Panc1 (cell line): ENCODE data around the gene SCAF4. TPM values are rescaled to one million over a fixed set of nuclear protein-coding genes. Genes with fewer than 3 reads are reported as not detected.

ENCODE experiments used
- ATAC-seq: fragments of 200-7000 bp; cut with Tn5 transposase; 2 replicates; pipeline ENCODE4 v1.9.1; 2020; ENCODE audit warnings: mild to moderate bottlenecking, moderate library complexity
- BruUV-seq: library from RNA; stranded (reverse); fragments of 400-500 nt; replicated peaks from 2 replicates; lab custom pipeline; 2021; lab: Mats Ljungman, UMichigan
- CTCF ChIA-PET: fragments of 300-600 bp; sonication (Branson Sonifier 250); formaldehyde crosslinking; loops from one replicate; lab custom pipeline; 2022; ENCODE audit warnings: antibody characterized with exemption; lab: Charles Lee
- POLR2A ChIA-PET: fragments of 300-600 bp; sonication (Branson Sonifier 250); formaldehyde crosslinking; loops from one replicate; lab custom pipeline; 2022; ENCODE audit warnings: antibody characterized with exemption; lab: Charles Lee
- DNase-seq: peaks from one replicate; pipeline ENCODE4 v3.0.0-alpha.2; 2010; ENCODE audit warnings: low read depth, low spot score
- H3K27ac ChIP-seq: 2 replicates; pipeline ENCODE4 v1.5.1; 2011; ENCODE audit warnings: mild to moderate bottlenecking, low read length, inconsistent platforms
- H3K27me3 ChIP-seq: fragments of 200-500 bp; sonication (Bioruptor generic); 2 replicates; pipeline ENCODE4 v1.6.0; 2014; ENCODE audit warnings: low read length, inconsistent platforms; ENCODE audit not compliant: control insufficient read depth, insufficient read depth
- H3K36me3 ChIP-seq: fragments of 200-500 bp; sonication (Bioruptor generic); 2 replicates; pipeline ENCODE4 v1.5.1; 2014; ENCODE audit warnings: inconsistent platforms, mild to moderate bottlenecking, low read length, moderate library complexity; ENCODE audit not compliant: control insufficient read depth, insufficient read depth
- H3K4me1 ChIP-seq: 2 replicates; pipeline ENCODE4 v1.5.1; 2011; ENCODE audit warnings: inconsistent platforms, mild to moderate bottlenecking, low read length, moderate library complexity; ENCODE audit not compliant: control insufficient read depth, insufficient read depth
- H3K4me3 ChIP-seq, 2 experiments: 2 replicates each; pipeline ENCODE4 v1.5.1; 2011 to 2012; ENCODE audit warnings: low read depth in 2 of 2, low read length in 2 of 2, mild to moderate bottlenecking in 2 of 2, inconsistent platforms in 1 of 2, moderate library complexity in 1 of 2
- H3K9me3 ChIP-seq: fragments of 200-500 bp; sonication (Bioruptor generic); 2 replicates; pipeline ENCODE4 v1.5.1; 2014; ENCODE audit warnings: low read depth, mild to moderate bottlenecking, inconsistent platforms, low read length, moderate library complexity; ENCODE audit not compliant: control insufficient read depth, insufficient read depth
- CTCF ChIP-seq: fragments of 450-650 bp; IDR thresholded peaks from 2 replicates; pipeline ENCODE4 v1.5.1; 2017; ENCODE audit warnings: mild to moderate bottlenecking
- POLR2AphosphoS5 ChIP-seq: IDR thresholded peaks from 2 replicates; pipeline ENCODE4 v1.6.1; 2012; ENCODE audit warnings: mild to moderate bottlenecking, low read depth, low read length, moderate library complexity
- REST ChIP-seq, 2 experiments: IDR thresholded peaks; 2 replicates each; pipeline ENCODE4 v1.6.1; 2011 to 2012; ENCODE audit warnings: low read depth in 2 of 2, control low read depth in 1 of 2, low read length in 1 of 2, mild to moderate bottlenecking in 1 of 2, moderate library complexity in 1 of 2; ENCODE audit not compliant: insufficient read depth in 1 of 2
- SIN3A ChIP-seq: IDR thresholded peaks from 2 replicates; pipeline ENCODE4 v1.6.1; 2012; ENCODE audit warnings: low read depth, mild to moderate bottlenecking, low read length, moderate library complexity, borderline replicate concordance; ENCODE audit not compliant: insufficient read depth
- TCF7L2 ChIP-seq: IDR thresholded peaks from 2 replicates; pipeline ENCODE4 v1.6.1; 2011; ENCODE audit warnings: mild to moderate bottlenecking, low read depth, low read length, inconsistent platforms
- in situ Hi-C: cut with HindIII; loops from 2 replicates; pipeline ENCODE4 v1.10.0; 2016; ENCODE audit warnings: low sequenced_read_pairs, low pct_unique_long_range_greater_than_20kb
- intact Hi-C: fragments of 100-400 bp; cut with micrococcal nuclease; formaldehyde crosslinking; loops from one replicate; pipeline ENCODE4 v1.10.0; 2022; ENCODE audit not compliant: unreplicated experiment
- total RNA-seq: library from RNA; stranded (reverse); gene quantifications from one replicate; pipeline ENCODE4 v1.2.1, GENCODE V29; 2021; ENCODE audit not compliant: unreplicated experiment

The SCAF4 gene
- total RNA-seq, 1 experiment from 2014 or later: 28.4 TPM

GRCh38 chr21:31658053-31658452 lies 73.9 kb downstream of the SCAF4 start:
- POLR2A ChIA-PET: no interaction called here
- intact Hi-C loops: no loop called here
- H3K4me1 ChIP-seq: peaks cover 11% of the 10 kb centered on the region

GRCh38 chr21:31656199-31657095 lies 75.5 kb downstream of the SCAF4 start:
- Histone ChIP-seq H3K9me3 (no peaks in the 10 kb centered on the region), H3K27ac (no peak overlapping the region), H3K4me3 (no peak overlapping the region), H3K36me3 (peaks cover 4% of the 10 kb centered on the region; the same call in 1 of the 2 replicates), H3K4me1 (no peaks in the 10 kb centered on the region), H3K27me3 (no peaks in the 10 kb centered on the region)
- BruUV-seq: no TSS peak
- ChIA-PET CTCF (no interaction called here), POLR2A (no interaction called here)
- DNase-seq (no peak), ATAC-seq (no peak)
- intact Hi-C loops: no loop called here
- in situ Hi-C loops: no loop called here
- TF ChIP-seq CTCF: no peak
- TF ChIP-seq POLR2AphosphoS5: no peak
- no peak for TF ChIP-seq TCF7L2
- no peak for TF ChIP-seq SIN3A

More at GRCh38 chr21:31658053-31658452, 73.9 kb downstream of the SCAF4 start:
- Histone ChIP-seq H3K36me3 (peaks cover 4% of the 10 kb centered on the region), H3K9me3 (no peaks in the 10 kb centered on the region), H3K27me3 (no peaks in the 10 kb centered on the region), H3K27ac (no peak overlapping the region), H3K4me3 (no peak overlapping the region)
- ATAC-seq (no peak), DNase-seq (no peak)
- in situ Hi-C loops: no loop called here
- CTCF ChIA-PET: no interaction called here
- TF ChIP-seq CTCF (no peak), POLR2AphosphoS5 (no peak), TCF7L2 (no peak), SIN3A (no peak), REST (IDR thresholded peaks at IDR 0.05; ENCODE audit: insufficient read depth in 1 of 2, low read depth in 2 of 2, low read length in 1 of 2) (no peak)
- no TSS peak for BruUV-seq
